ENCODE measurements around the gene PCOLCE2. TPM values are rescaled to one million over a fixed set of nuclear protein-coding genes. Genes with fewer than 3 reads are reported as not detected.

The PCOLCE2 gene
- total RNA-seq, 1 donor from 2014 or later, result 7.7 TPM

GRCh38 chr3:142866841-142867631, 21.8 kb downstream of the PCOLCE2 start:
- DNase-seq (ENCODE audit: low read depth), result no peak
- TF ChIP-seq CTCF (conservative IDR thresholded peaks at IDR 0.05; ENCODE audit: low read depth, low read length), result peak; percentile 30
- H3K4me3 ChIP-seq (ENCODE audit: low read depth, low read length), result no peak overlapping the region

- H3K4me3 ChIP-seq (ENCODE audit: low read depth, low read length), result no peak overlapping the region
- no peak for TF ChIP-seq CTCF (conservative IDR thresholded peaks at IDR 0.05; ENCODE audit: low read depth, low read length)
Observed at GRCh38 chr3:142863930-142864920, 24.7 kb downstream of the PCOLCE2 start.

GRCh38 chr3:142863010-142863817, 25.7 kb downstream of the PCOLCE2 start:
- no peak overlapping the region for H3K4me3 ChIP-seq (ENCODE audit: low read depth, low read length)
- TF ChIP-seq CTCF (conservative IDR thresholded peaks at IDR 0.05; ENCODE audit: low read depth, low read length), result no peak
- DNase-seq (ENCODE audit: low read depth), result no peak

More at GRCh38 chr3:142863930-142864920, 24.7 kb downstream of the PCOLCE2 start:
- DNase-seq (ENCODE audit: low read depth), result no peak

GRCh38 chr3:142861926-142862325, 27.0 kb downstream of the PCOLCE2 start:
- TF ChIP-seq CTCF (conservative IDR thresholded peaks at IDR 0.05; ENCODE audit: low read depth, low read length), result no peak
- DNase-seq (ENCODE audit: low read depth), result no peak
- H3K4me3 ChIP-seq (ENCODE audit: low read depth, low read length), result no peak overlapping the region

- no peak for DNase-seq (ENCODE audit: low read depth)
- H3K4me3 ChIP-seq (ENCODE audit: low read depth, low read length), result no peak overlapping the region
- no peak for TF ChIP-seq CTCF (conservative IDR thresholded peaks at IDR 0.05; ENCODE audit: low read depth, low read length)
Observed at GRCh38 chr3:142858043-142858442, 30.8 kb downstream of the PCOLCE2 start.

- DNase-seq (ENCODE audit: low read depth), result peak; percentile 48
- H3K4me3 ChIP-seq (ENCODE audit: low read depth, low read length), result no peak overlapping the region
- TF ChIP-seq CTCF (conservative IDR thresholded peaks at IDR 0.05; ENCODE audit: low read depth, low read length), result peak; percentile 68
Observed at GRCh38 chr3:142857056-142857455, 31.8 kb downstream of the PCOLCE2 start.

Measured in epithelial cell of proximal tubule (primary cell).